HG03565 (cell line): Measurements from ENCODE around the gene IL23R.
"Not testable (repeated sequence)": the region's sequence is repeated elsewhere in the genome, so short reads cannot be mapped to it uniquely, and the experiment has no call there.

ENCODE experiments used
- ATAC-seq: cut with Tn5 transposase; IDR thresholded peaks from one replicate; pipeline ENCODE4 v1.9.1; 2021; ENCODE audit warnings: mild to moderate bottlenecking, moderate library complexity; ENCODE audit not compliant: unreplicated experiment

The IL23R gene

GRCh38 chr1:67166196-67166595, at the start of gene IL23R:
TSS of gene IL23R (plus strand) at chr1:67166454. CDS start at chr1:67168121, 1,667 bp downstream.
- peak; percentile 80 for ATAC-seq

- no peak for ATAC-seq
These were observed 48.1 kb upstream of the IL23R start for GRCh38 chr1:67118191-67118590.

- no peak for ATAC-seq
These were observed 47.6 kb upstream of the IL23R start for GRCh38 chr1:67118646-67119045.

- no peak for ATAC-seq
These were observed 45.2 kb upstream of the IL23R start for GRCh38 chr1:67120855-67121619.

- no peak for ATAC-seq
These were observed 41.8 kb upstream of the IL23R start for GRCh38 chr1:67124455-67124854.

GRCh38 chr1:67126111-67126746, 40.0 kb upstream of the IL23R start:
- ATAC-seq, result no peak

- no peak for ATAC-seq
These were observed 39.3 kb upstream of the IL23R start for GRCh38 chr1:67126974-67127373.

GRCh38 chr1:67130673-67131072, 35.6 kb upstream of the IL23R start:
- no peak for ATAC-seq

GRCh38 chr1:67133177-67133576, 33.1 kb upstream of the IL23R start:
- no peak for ATAC-seq

- ATAC-seq, result no peak
These were observed 31.6 kb upstream of the IL23R start, which contains the start of gene C1orf141 for GRCh38 chr1:67134695-67135094. TSS of gene C1orf141 (minus strand) at chr1:67134970. CDS start at chr1:67127240, 7,730 bp downstream.

- no peak for ATAC-seq
These were observed 30.9 kb upstream of the IL23R start for GRCh38 chr1:67135354-67135753.

GRCh38 chr1:67137307-67137753, 28.9 kb upstream of the IL23R start:
- ATAC-seq, result no peak

GRCh38 chr1:67138813-67139499, 27.3 kb upstream of the IL23R start:
- ATAC-seq, result no peak

GRCh38 chr1:67140460-67140859, 25.8 kb upstream of the IL23R start:
- ATAC-seq, result no peak

GRCh38 chr1:67141832-67142231, 24.4 kb upstream of the IL23R start:
- ATAC-seq, result not testable (repeated sequence)

GRCh38 chr1:67142931-67143330, 23.3 kb upstream of the IL23R start:
- ATAC-seq, result no peak

GRCh38 chr1:67143966-67144365, 22.3 kb upstream of the IL23R start:
- no peak for ATAC-seq

- ATAC-seq, result no peak
These were observed 21.6 kb upstream of the IL23R start for GRCh38 chr1:67144696-67145095.

- no peak for ATAC-seq
These were observed 20.2 kb upstream of the IL23R start for GRCh38 chr1:67146101-67146500.

- no peak for ATAC-seq
These were observed 19.7 kb upstream of the IL23R start for GRCh38 chr1:67146539-67146938.

GRCh38 chr1:67147973-67148372, 18.3 kb upstream of the IL23R start:
- ATAC-seq, result not testable (repeated sequence)
